Caco-2 (cell line): ENCODE data around the gene CFAP77. TPM values are rescaled to one million over a fixed set of nuclear protein-coding genes. Genes with fewer than 3 reads are reported as not detected.

Experiments
- BruUV-seq: library from RNA; stranded (reverse); fragments of 400-500 nt; replicated peaks from 2 replicates; lab custom pipeline; 2021; lab: Mats Ljungman, UMichigan
- CTCF ChIA-PET: fragments of 300-600 bp; sonication (Branson Sonifier 250); formaldehyde crosslinking; loops from one replicate; lab custom pipeline; 2022; ENCODE audit warnings: antibody characterized with exemption; lab: Charles Lee
- POLR2A ChIA-PET: fragments of 300-600 bp; sonication (Branson Sonifier 250); formaldehyde crosslinking; loops from one replicate; lab custom pipeline; 2022; ENCODE audit warnings: antibody characterized with exemption; lab: Charles Lee
- DNase-seq, 2 experiments: peaks; one replicate each; pipeline versions ENCODE4 v3.0.0 to v3.0.0-alpha.2; 2020 to 2022
- H3K27me3 ChIP-seq: replicated peaks from 2 replicates; pipeline ENCODE4 v1.6.0; 2011; ENCODE audit warnings: low read length; ENCODE audit not compliant: control insufficient read depth, insufficient read depth
- H3K36me3 ChIP-seq: 2 replicates; pipeline ENCODE4 v1.5.1; 2011; ENCODE audit warnings: low read length; ENCODE audit not compliant: control insufficient read depth, insufficient read depth
- H3K4me1 ChIP-seq: fragments of 250-450 bp; sonication (Bioruptor Pico); 2 replicates; pipeline ENCODE4 v1.5.1; 2020; ENCODE audit warnings: mild to moderate bottlenecking
- H3K4me3 ChIP-seq: 2 replicates; pipeline ENCODE4 v1.5.1; 2011; ENCODE audit warnings: low read depth, mild to moderate bottlenecking, control low read depth, low read length
- H3K9me3 ChIP-seq: fragments of 250-450 bp; sonication (Bioruptor Pico); 2 replicates; pipeline ENCODE4 v1.5.1; 2020; ENCODE audit warnings: mild to moderate bottlenecking, moderate library complexity
- H3K27ac Mint-ChIP-seq: one replicate; pipeline ENCODE4 v1.8.0; 2022; ENCODE audit warnings: mixed read lengths; ENCODE audit not compliant: unreplicated experiment
- H3K27me3 Mint-ChIP-seq: one replicate; pipeline ENCODE4 v1.8.0; 2022; ENCODE audit warnings: mixed read lengths; ENCODE audit not compliant: insufficient read depth, unreplicated experiment
- H3K36me3 Mint-ChIP-seq: one replicate; pipeline ENCODE4 v1.8.0; 2022; ENCODE audit warnings: mild to moderate bottlenecking, mixed read lengths; ENCODE audit not compliant: insufficient read depth, unreplicated experiment
- H3K4me1 Mint-ChIP-seq: one replicate; pipeline ENCODE4 v1.8.0; 2022; ENCODE audit warnings: low read depth, mixed read lengths; ENCODE audit not compliant: unreplicated experiment
- H3K4me3 Mint-ChIP-seq: one replicate; pipeline ENCODE4 v1.8.0; 2022; ENCODE audit warnings: mild to moderate bottlenecking, moderate library complexity, mixed read lengths; ENCODE audit not compliant: unreplicated experiment
- H3K9me3 Mint-ChIP-seq: one replicate; pipeline ENCODE4 v1.8.0; 2022; ENCODE audit warnings: mixed read lengths; ENCODE audit not compliant: unreplicated experiment
- CTCF ChIP-seq, 2 experiments: fragments of 200-600 bp in 1 of 2; IDR thresholded peaks; 1 replicate in 1 of 2; 2 replicates in 1 of 2; pipeline versions ENCODE4 v1.5.1 to v1.8.0; 2011 to 2022; ENCODE audit warnings: antibody characterized with exemption in 1 of 2, control low read depth in 1 of 2, inconsistent platforms in 1 of 2, low read depth in 1 of 2, low read length in 1 of 2, mild to moderate bottlenecking in 1 of 2, moderate library complexity in 1 of 2; ENCODE audit not compliant: insufficient read depth in 1 of 2, severe bottlenecking in 1 of 2, unreplicated experiment in 1 of 2
- intact Hi-C: fragments of 100-400 bp; cut with micrococcal nuclease; formaldehyde crosslinking; loops from one replicate; pipeline ENCODE4 v1.10.0; 2022; ENCODE audit not compliant: unreplicated experiment
- total RNA-seq: library from RNA; stranded (reverse); gene quantifications from 2 replicates; pipeline ENCODE4 v1.2.3, GENCODE V29; 2022

Gene CFAP77
- total RNA-seq, 1 experiment from 2014 or later: not detected

DNA sequence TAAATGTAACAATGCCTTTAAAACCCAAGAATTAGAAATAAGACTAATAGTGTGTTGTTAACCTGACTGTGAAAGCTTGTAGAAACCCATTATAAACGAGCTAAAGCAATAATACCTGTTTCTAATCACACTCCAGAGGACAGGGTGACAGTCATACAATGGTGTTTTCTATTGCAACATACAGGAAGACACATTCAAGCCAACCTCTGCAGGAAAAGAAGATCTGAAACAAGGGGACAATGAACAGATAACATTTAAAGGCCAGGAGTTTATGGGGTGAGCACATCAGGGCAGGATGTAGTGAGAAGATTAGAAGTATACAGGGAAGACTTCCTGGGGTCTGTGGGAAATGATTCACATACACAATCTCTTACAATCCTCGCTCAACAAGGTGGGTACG is 186.2 kb downstream of the CFAP77 start:
- no peak for TF ChIP-seq CTCF (IDR thresholded peaks at IDR 0.05; ENCODE audit: insufficient read depth in 1 of 2, low read depth in 1 of 2, low read length in 1 of 2, severe bottlenecking in 1 of 2, unreplicated experiment in 1 of 2)
- Mint-ChIP-seq H3K36me3 (peaks cover 26% of the 10 kb centered on the region), H3K27ac (no peak overlapping the region), H3K4me3 (no peak overlapping the region), H3K9me3 (no peaks in the 10 kb centered on the region), H3K27me3 (no peaks in the 10 kb centered on the region), H3K4me1 (no peaks in the 10 kb centered on the region)
- POLR2A ChIA-PET: no interaction called here
- H3K9me3 ChIP-seq: no peaks in the 10 kb centered on the region
- no peaks in the 10 kb centered on the region for H3K4me1 ChIP-seq
- BruUV-seq: no TSS peak
- H3K27me3 ChIP-seq: no peaks in the 10 kb centered on the region
- intact Hi-C loops: no loop called here
- no peak for DNase-seq
- CTCF ChIA-PET: no interaction called here
- H3K4me3 ChIP-seq: no peak overlapping the region
- no peaks in the 10 kb centered on the region for H3K36me3 ChIP-seq

- Histone ChIP-seq H3K36me3 (peaks cover 2% of the 10 kb centered on the region), H3K27me3 (no peaks in the 10 kb centered on the region), H3K9me3 (no peaks in the 10 kb centered on the region), H3K4me3 (no peak overlapping the region), H3K4me1 (no peaks in the 10 kb centered on the region)
- no peaks in the 10 kb centered on the region for H3K4me1 Mint-ChIP-seq
- H3K4me3 Mint-ChIP-seq: no peak overlapping the region
- H3K9me3 Mint-ChIP-seq: no peaks in the 10 kb centered on the region
- no peak for TF ChIP-seq CTCF (IDR thresholded peaks at IDR 0.05; ENCODE audit: insufficient read depth in 1 of 2, low read depth in 1 of 2, low read length in 1 of 2, severe bottlenecking in 1 of 2, unreplicated experiment in 1 of 2)
- CTCF ChIA-PET: no interaction called here
- BruUV-seq: no TSS peak
- no peak overlapping the region for H3K27ac Mint-ChIP-seq
- H3K36me3 Mint-ChIP-seq: peaks cover 20% of the 10 kb centered on the region
- intact Hi-C loops: no loop called here
- POLR2A ChIA-PET: no interaction called here
- DNase-seq: no peak
- no peaks in the 10 kb centered on the region for H3K27me3 Mint-ChIP-seq
Measured at GRCh38 chr9:132597073-132597775, 187.2 kb downstream of the CFAP77 start.

- ChIA-PET CTCF (no interaction called here), POLR2A (interaction anchor here (0.6 kb wide), 1 partner anchor 35 kb away, joined by 4 read pairs; no protein-coding TSS in a partner anchor)
- intact Hi-C loops: no loop called here
- Mint-ChIP-seq H3K27ac (no peak overlapping the region), H3K9me3 (no peaks in the 10 kb centered on the region), H3K4me3 (no peak overlapping the region), H3K27me3 (no peaks in the 10 kb centered on the region), H3K4me1 (no peaks in the 10 kb centered on the region), H3K36me3 (peaks cover 25% of the 10 kb centered on the region)
- Histone ChIP-seq H3K27me3 (no peaks in the 10 kb centered on the region), H3K4me3 (no peak overlapping the region), H3K9me3 (no peaks in the 10 kb centered on the region), H3K4me1 (no peaks in the 10 kb centered on the region), H3K36me3 (peaks cover 2% of the 10 kb centered on the region)
- BruUV-seq: no TSS peak
- no peak for DNase-seq
- no peak for TF ChIP-seq CTCF (IDR thresholded peaks at IDR 0.05; ENCODE audit: insufficient read depth in 1 of 2, low read depth in 1 of 2, low read length in 1 of 2, severe bottlenecking in 1 of 2, unreplicated experiment in 1 of 2)
Measured at GRCh38 chr9:132600326-132600984, 190.4 kb downstream of the CFAP77 start.
